GM18868 (cell line): ENCODE measurements around the gene PCLO.
A peak's percentile ranks its signal among the peaks of the same experiment; 100 is the strongest.
"Not testable (repeated sequence)": the region's sequence is repeated elsewhere in the genome, so short reads cannot be mapped to it uniquely, and the experiment has no call there.

ENCODE experiments used
- ATAC-seq: cut with Tn5 transposase; IDR thresholded peaks from one replicate; pipeline ENCODE4 v1.9.1; 2021; ENCODE audit warnings: mild to moderate bottlenecking, moderate library complexity; ENCODE audit not compliant: unreplicated experiment

PCLO gene

DNA sequence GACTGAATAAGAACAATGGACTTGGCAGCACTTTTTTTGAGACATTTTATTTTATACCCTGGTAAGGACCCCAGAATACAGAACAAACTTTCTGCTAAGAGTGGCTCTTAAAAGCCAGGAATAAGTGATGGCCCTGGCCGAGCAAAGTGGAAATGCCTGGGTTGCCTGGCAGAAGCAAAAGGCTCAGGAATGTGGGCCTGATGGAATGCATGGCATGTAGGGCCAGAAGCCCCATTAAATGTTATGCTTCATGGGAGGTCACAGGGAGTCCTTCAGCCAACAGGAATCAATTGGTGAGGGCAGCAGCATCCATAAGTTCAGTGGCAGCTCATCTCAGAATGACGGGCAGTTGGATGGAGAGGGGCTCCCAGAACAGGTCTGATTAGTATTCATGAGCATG lies 417.6 kb downstream of the PCLO start:
- ATAC-seq, result no peak

GRCh38 chr7:82742163-82742562 lies 420.5 kb downstream of the PCLO start:
- ATAC-seq, result no peak

DNA sequence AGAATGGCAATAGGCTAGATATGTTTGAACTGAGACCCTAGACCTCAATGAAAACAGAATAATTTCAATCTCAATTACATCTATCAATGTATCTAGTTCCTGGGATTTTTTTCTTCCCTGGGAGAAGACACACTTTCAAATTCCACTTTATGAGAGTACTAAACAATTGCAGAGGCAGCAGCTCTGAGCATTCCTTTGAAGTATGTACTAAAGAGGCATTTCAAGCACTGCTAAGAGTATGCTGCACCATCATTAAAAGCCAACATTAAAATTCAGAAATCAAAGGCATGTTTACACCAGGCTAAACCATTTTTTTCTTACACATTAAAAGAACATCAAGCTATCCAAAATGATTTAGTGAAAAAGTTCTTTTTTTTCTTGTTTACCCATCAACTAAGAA lies 421.2 kb downstream of the PCLO start:
- no peak for ATAC-seq

DNA sequence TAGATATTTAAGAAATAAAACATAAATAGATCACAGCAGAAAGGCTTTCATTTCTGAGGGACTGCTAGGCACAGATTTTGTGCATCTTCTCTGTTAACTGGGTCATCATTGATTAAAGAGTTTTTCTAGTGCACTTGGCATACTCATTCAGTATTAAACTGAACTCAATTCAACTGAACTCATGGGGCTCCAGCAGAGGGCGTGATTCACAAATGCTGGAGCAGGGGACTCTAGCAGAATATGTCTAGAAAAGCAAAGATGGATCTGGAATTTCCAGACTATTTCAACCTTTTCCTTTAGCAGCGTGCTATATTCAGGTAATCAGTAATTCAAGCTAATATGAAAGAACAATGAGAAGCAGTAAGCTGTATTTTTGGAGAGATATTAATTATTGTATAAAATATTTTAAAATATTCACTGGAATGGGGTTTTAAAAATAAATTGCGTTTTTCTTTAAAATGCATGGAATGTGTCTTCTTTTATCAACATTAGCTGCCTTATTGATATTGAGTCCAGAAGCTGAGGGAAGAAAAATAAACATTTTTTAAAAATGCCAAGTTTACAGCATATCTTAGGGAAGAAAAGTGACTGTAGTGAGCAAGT lies 422.3 kb downstream of the PCLO start:
- peak; percentile 69 for ATAC-seq

GRCh38 chr7:82736633-82737032 lies 426.1 kb downstream of the PCLO start:
- no peak for ATAC-seq

- no peak for ATAC-seq
Measured at GRCh38 chr7:82732677-82733076, 430.0 kb downstream of the PCLO start.

DNA sequence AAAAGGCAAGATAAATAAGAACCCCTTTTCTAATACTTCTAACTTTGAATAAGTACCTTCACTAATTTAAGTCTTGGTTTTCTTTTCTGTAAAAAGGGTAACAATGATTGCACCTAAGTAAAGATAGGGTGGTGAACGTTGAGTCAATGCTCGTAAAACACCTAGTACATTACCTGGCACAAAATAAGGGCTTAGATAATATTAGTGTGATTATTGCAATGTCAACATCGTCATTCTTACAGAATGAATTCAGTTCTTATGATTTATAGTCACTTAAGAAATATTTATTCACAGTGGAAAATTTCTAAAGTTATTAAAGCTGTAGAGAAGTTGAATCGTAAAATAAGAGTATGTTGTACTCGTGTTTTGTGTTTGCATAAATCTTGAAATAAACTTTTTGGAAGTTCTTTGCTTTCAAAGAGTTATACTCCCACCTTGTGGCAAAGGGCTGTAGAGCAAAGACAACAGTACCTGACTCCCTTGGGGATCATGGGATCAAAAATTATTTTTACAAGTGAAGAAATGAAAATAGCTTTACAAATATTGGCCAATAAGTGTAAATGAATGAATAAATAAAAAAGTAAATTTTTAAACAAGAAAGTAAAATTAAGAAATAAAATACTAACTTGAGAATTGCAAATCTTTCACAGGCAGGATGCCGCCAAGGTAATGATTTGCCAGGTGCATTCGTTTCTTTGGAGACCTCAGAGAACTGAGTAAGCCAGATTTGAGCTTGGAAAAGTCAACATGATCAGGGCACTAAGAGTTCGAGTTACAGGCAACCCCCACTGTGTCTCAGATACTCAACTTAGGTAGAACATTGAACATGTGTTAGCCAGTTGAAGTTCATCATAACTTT lies 433.3 kb downstream of the PCLO start:
- peak; percentile 56 for ATAC-seq

GRCh38 chr7:82726038-82726800 lies 436.5 kb downstream of the PCLO start:
- no peak for ATAC-seq

DNA sequence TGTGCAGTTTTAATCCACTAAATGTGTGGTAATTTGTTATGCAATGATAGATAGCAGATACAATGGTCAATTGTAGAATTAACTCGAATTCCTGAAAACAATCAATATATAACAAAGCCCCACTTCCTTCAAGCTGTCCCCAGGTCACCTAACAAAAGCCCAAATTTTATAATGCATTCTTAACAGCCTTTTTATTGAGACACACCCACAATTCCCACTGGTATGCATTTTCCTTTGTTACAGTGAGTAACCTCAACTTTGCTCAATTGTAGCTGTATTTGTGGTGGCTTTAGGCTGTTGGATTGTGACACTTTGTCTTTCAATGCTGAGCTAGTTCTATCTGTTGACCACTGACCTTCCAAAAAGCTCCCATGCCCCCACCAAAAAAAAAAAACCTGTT lies 439.3 kb downstream of the PCLO start:
- no peak for ATAC-seq

- ATAC-seq, result peak; percentile 55
Measured at GRCh38 chr7:82722946-82723345, 439.7 kb downstream of the PCLO start.

GRCh38 chr7:82715344-82715743 lies 447.3 kb downstream of the PCLO start:
- peak; percentile 86 for ATAC-seq

GRCh38 chr7:82714883-82715282 lies 447.8 kb downstream of the PCLO start:
- peak; percentile 20 for ATAC-seq

- no peak for ATAC-seq
Measured at GRCh38 chr7:82713506-82713905, 449.2 kb downstream of the PCLO start.

DNA sequence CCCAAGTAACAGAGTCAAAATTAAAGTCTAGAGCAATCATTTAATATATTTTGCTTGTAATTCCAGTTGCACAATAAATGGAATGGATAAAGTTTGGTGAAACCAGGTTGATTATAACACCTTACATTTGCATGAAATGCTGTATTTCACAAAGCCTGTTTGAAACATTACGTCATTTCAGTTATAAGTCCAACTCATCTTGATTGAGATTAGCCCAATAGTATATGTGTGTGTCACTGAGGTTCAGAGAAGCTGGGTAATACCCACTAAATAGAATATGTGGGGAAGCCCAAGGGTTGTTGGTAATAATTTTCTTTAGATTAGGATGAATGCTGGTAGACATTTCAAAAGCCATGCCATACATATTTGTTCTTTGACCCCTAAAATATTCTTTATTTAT lies 456.3 kb downstream of the PCLO start:
- not testable (repeated sequence) for ATAC-seq

DNA sequence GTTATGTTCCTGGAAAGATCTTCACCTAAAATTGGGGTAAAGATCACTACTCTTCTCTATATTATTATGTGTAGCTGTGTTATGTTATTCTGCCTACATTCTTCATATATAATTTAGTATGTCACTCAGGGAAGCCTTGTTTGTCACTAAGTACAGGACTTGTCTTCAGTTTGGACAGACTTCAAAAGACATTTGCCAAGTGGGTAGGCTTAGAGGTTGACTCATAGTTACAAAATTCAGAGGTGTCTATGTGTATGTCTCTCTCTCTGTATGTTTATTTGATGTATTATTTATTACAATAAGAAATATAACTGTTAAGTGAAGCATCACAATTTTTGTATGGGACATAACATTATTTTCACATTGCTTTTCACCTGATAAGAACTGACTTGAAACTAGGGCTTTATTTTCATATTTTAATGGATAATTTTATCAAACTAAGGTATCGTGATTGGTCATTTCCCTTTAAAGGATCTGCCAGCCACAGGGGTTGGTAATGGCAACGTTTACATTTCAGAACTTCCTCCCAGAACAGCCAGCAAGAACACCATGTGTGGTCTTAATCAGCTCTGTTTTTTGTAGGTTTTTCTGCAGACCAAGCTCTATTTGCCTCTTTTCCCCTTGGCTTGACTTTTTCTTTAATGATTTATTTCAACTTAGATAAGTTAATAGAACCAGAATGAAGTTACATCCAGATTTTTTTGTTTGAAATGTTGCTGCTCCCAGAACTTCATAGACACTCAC lies 457.0 kb downstream of the PCLO start:
- no peak for ATAC-seq

DNA sequence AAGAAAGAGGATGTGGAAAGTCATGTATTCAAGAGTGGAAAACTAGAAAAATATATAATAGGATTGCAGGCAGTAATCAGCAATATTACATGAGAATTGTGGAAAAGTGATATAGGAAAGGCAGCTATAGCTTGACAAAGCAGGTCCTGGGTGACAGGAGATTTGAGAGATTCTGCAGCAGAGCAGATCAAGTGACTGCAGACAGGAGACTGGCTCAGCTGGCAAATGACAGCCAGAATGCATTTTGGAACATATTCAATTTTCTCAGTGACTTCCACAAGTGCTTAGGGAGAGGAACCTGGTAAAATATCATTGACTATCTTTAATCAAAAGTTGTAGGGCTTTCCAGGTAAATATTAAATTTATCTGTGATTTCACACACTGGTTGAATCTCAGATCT lies 458.6 kb downstream of the PCLO start:
- no peak for ATAC-seq
